DMS53 (cell line): ENCODE data around the gene EXOG.

Source experiments
- DNase-seq: peaks from one replicate; lab custom pipeline; 2025; lab: John Stamatoyannopoulos, UW

The EXOG gene

GRCh38 chr3:38545983-38546382, 49.8 kb downstream of the EXOG start:
- DNase-seq, result no peak

- DNase-seq, result no peak
These were observed 52.2 kb downstream of the EXOG start for GRCh38 chr3:38548154-38548931.

- DNase-seq, result no peak
These were observed 52.9 kb downstream of the EXOG start for GRCh38 chr3:38549082-38549481.

GRCh38 chr3:38549486-38549885, 53.3 kb downstream of the EXOG start:
- DNase-seq, result no peak

GRCh38 chr3:38549957-38550840, 54.1 kb downstream of the EXOG start:
- DNase-seq, result no peak

GRCh38 chr3:38551026-38551832, 55.1 kb downstream of the EXOG start:
- DNase-seq, result no peak

- no peak for DNase-seq
These were observed 56.2 kb downstream of the EXOG start for GRCh38 chr3:38552364-38552763.

- no peak for DNase-seq
These were observed 56.9 kb downstream of the EXOG start for GRCh38 chr3:38553071-38553470.

- no peak for DNase-seq
These were observed 58.1 kb downstream of the EXOG start for GRCh38 chr3:38554127-38554827.

- no peak for DNase-seq
These were observed 59.2 kb downstream of the EXOG start for GRCh38 chr3:38555149-38555840.

GRCh38 chr3:38555926-38556325, 59.8 kb downstream of the EXOG start:
- no peak for DNase-seq

- no peak for DNase-seq
These were observed 60.7 kb downstream of the EXOG start for GRCh38 chr3:38556640-38557358.

GRCh38 chr3:38558864-38559263, 62.7 kb downstream of the EXOG start:
- DNase-seq, result no peak

GRCh38 chr3:38560284-38560683, 64.1 kb downstream of the EXOG start:
- no peak for DNase-seq

GRCh38 chr3:38560996-38561717, 65.0 kb downstream of the EXOG start:
- no peak for DNase-seq

GRCh38 chr3:38561746-38562466, 65.8 kb downstream of the EXOG start:
- DNase-seq, result no peak

GRCh38 chr3:38562467-38562925, 66.4 kb downstream of the EXOG start:
- no peak for DNase-seq

- DNase-seq, result no peak
These were observed 67.1 kb downstream of the EXOG start for GRCh38 chr3:38563070-38563885.
